Measurements from ENCODE around the gene LMNTD2. TPM values are rescaled to one million over a fixed set of nuclear protein-coding genes. Genes with fewer than 3 reads are reported as not detected.

Gene LMNTD2
- total RNA-seq, 1 experiment from 2014 or later = 18.4 TPM

DNA sequence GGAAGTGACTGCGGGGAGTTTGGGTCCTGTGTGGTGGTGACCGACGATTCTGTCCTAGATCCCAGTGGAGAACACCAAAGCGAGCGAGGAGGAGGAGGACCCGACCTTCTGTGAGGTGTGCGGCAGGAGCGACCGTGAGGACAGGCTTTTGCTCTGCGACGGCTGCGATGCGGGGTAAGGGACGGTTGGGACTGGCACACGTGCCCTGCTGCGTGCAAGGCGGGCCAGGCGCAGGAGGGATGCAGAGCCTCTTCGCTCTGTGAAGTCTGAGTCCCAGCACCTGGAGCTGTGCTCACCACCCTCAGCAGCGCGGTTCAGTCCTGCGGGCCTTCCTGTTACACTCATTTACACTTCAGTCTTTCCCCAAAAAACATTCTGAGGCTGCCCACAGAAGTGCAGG lies 32.0 kb upstream of the LMNTD2 start:
- no peak for DNase-seq (ENCODE audit: low read depth)
- in situ Hi-C loops (cut with HindIII; ENCODE audit: low pct_unique_long_range_greater_than_20kb, low sequenced_read_pairs) = no loop called here

- in situ Hi-C loops (cut with HindIII; ENCODE audit: low pct_unique_long_range_greater_than_20kb, low sequenced_read_pairs) = no loop called here
- DNase-seq (ENCODE audit: low read depth) = no peak
Measured at GRCh38 chr11:590997-591396, 30.5 kb upstream of the LMNTD2 start.

DNA sequence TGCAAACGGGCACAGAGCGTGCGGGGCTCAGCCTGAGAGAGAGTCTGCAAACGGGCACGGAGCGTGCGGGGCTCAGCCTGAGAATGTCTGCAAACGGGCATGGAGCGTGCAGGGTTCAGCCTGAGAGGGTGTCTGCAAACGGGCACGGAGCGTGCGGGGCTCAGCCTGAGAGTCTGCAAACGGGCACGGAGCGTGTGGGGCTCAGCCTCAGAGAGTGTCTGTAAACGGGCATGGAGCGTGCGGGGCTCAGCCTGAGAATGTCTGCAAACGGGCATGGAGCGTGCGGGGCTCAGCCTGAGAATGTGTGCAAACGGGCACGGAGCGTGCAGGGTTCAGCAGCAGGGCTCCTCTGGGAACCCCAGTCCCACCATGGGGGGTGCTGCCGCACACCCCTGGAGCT lies 29.3 kb upstream of the LMNTD2 start:
- in situ Hi-C loops (cut with HindIII; ENCODE audit: low pct_unique_long_range_greater_than_20kb, low sequenced_read_pairs) = no loop called here
- no peak for DNase-seq (ENCODE audit: low read depth)

GRCh38 chr11:587978-588380 lies 27.4 kb upstream of the LMNTD2 start:
- peak; percentile 83 for DNase-seq (ENCODE audit: low read depth)
- in situ Hi-C loops (cut with HindIII; ENCODE audit: low pct_unique_long_range_greater_than_20kb, low sequenced_read_pairs) = no loop called here

GRCh38 chr11:587546-587945 lies 27.0 kb upstream of the LMNTD2 start:
- no peak for DNase-seq (ENCODE audit: low read depth)
- in situ Hi-C loops (cut with HindIII; ENCODE audit: low pct_unique_long_range_greater_than_20kb, low sequenced_read_pairs) = no loop called here

GRCh38 chr11:586376-587316 lies 26.1 kb upstream of the LMNTD2 start:
- in situ Hi-C loops (cut with HindIII; ENCODE audit: low pct_unique_long_range_greater_than_20kb, low sequenced_read_pairs) = no loop called here
- no peak for DNase-seq (ENCODE audit: low read depth)

- in situ Hi-C loops (cut with HindIII; ENCODE audit: low pct_unique_long_range_greater_than_20kb, low sequenced_read_pairs) = no loop called here
- DNase-seq (ENCODE audit: low read depth) = no peak
Measured at GRCh38 chr11:584287-584686, 23.7 kb upstream of the LMNTD2 start.

DNA sequence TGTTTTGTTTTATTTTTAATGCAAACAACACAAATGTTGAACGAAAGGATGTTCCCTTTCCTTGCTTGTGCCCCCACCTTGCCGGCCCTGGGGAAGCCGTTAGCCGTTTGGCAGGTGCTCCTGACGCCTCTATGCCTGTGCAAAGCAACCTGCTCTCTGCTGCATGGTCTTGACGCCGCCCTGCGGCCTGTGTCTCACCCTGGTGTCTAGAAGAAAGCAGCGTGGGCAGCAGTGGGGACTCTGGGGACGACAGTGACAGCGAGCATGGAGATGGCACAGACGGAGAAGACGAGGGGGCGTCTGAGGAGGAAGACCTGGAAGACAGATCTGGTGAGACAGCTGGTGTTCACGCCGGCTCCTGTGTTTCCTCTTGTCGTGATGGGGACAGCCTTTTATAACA lies 21.2 kb upstream of the LMNTD2 start:
- in situ Hi-C loops (cut with HindIII; ENCODE audit: low pct_unique_long_range_greater_than_20kb, low sequenced_read_pairs) = no loop called here
- DNase-seq (ENCODE audit: low read depth) = no peak

DNA sequence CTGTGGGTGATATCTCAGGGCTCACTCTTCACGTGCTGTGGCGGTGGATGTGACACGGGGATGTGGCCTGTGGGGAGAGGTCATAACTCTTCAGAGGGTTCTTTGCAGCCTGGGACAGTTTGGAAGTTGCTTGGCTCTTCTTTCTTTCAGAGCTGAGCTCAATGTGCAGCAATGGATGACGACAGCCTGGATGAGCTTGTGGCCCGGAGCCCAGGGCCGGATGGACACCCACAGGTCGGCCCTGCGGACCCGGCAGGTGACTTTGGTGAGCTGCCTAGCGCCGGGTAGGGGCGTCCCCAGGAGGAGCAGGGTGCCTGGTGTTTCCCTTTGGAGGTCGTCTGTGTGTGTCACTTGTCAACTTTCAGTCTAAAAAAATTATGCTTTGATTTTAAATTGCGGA lies 20.8 kb upstream of the LMNTD2 start:
- DNase-seq (ENCODE audit: low read depth) = no peak
- in situ Hi-C loops (cut with HindIII; ENCODE audit: low pct_unique_long_range_greater_than_20kb, low sequenced_read_pairs) = no loop called here

GRCh38 chr11:579830-580601 lies 19.5 kb upstream of the LMNTD2 start:
- peak; percentile 50 for DNase-seq (ENCODE audit: low read depth)
- in situ Hi-C loops (cut with HindIII; ENCODE audit: low pct_unique_long_range_greater_than_20kb, low sequenced_read_pairs) = no loop called here

GRCh38 chr11:578276-579035 lies 17.9 kb upstream of the LMNTD2 start:
- in situ Hi-C loops (cut with HindIII; ENCODE audit: low pct_unique_long_range_greater_than_20kb, low sequenced_read_pairs) = no loop called here
- no peak for DNase-seq (ENCODE audit: low read depth)

DNA sequence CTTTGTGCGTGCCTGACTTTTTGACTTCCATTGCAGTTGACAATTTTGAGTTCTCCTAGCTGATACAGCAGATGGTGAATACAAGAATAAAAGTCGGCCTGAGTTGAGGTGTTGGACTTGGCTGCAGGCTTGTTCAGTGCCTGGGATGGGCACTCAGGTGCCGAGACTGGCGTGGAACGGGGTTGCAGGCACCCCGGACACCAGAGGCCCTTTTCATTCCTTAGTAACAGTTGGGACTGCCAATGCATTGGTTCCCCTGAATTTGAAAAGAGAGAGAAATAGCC lies 17.0 kb upstream of the LMNTD2 start:
- no peak for DNase-seq (ENCODE audit: low read depth)
- in situ Hi-C loops (cut with HindIII; ENCODE audit: low pct_unique_long_range_greater_than_20kb, low sequenced_read_pairs) = no loop called here

GRCh38 chr11:576811-577610 lies 16.5 kb upstream of the LMNTD2 start:
- DNase-seq (ENCODE audit: low read depth) = no peak
- in situ Hi-C loops (cut with HindIII; ENCODE audit: low pct_unique_long_range_greater_than_20kb, low sequenced_read_pairs) = no loop called here

- in situ Hi-C loops (cut with HindIII; ENCODE audit: low pct_unique_long_range_greater_than_20kb, low sequenced_read_pairs) = no loop called here
- peak; percentile 92 for DNase-seq (ENCODE audit: low read depth)
Measured at GRCh38 chr11:575996-576768, 15.6 kb upstream of the LMNTD2 start, which contains the start of gene PHRF1. Gene PHRF1, plus strand, starts transcription at chr11:576470. Its CDS starts 5,043 bp downstream, at chr11:581513.

DNA sequence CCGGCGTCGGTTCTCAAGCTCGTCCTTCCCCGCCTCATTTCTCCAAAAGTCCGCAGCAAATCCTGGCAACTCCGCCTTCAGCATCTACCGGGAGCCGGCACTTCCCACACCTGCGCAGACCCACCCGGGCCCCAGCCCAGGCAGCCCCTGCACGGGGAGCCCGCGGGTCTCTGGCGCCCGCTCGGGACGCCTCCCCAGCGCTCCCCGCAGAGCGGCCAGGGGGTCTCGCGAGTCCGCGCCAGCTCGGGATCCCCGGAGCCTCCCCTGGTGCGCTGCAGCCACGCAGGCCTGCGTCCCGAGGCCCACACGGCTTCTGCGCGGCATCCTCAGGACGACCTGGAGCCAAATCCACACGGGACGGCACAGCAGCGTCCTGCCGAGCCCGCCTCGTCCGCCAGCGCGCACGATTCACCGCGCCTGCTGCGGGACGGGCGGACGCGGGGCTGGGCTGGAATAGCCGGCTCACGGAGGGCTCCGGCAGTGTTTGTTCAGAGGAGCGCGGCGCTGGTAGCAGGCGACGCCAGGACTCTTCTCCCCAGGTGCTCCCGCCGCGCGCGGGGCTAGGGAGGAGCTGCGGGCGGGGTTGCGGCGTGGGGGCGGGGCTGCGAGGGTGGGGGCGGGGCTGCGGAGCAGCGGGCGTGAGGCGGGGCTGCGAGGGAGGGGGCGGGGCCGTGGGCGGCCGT lies 14.9 kb upstream of the LMNTD2 start:
- peak; percentile 53 for DNase-seq (ENCODE audit: low read depth)
- in situ Hi-C loops (cut with HindIII; ENCODE audit: low pct_unique_long_range_greater_than_20kb, low sequenced_read_pairs) = no loop called here

GRCh38 chr11:574632-575312 lies 14.2 kb upstream of the LMNTD2 start:
- no peak for DNase-seq (ENCODE audit: low read depth)
- in situ Hi-C loops (cut with HindIII; ENCODE audit: low pct_unique_long_range_greater_than_20kb, low sequenced_read_pairs) = no loop called here

Measured in Caki2 (cell line).